Measurements from ENCODE around the gene SLC24A2.

SLC24A2 gene

GRCh38 chr9:19746223-19746622 lies 42.6 kb downstream of the SLC24A2 start:
- no peak for TF ChIP-seq ZFP30 (CRISPR knock-in tag; IDR thresholded peaks at IDR 0.05)
- no peak for TF ChIP-seq POU6F1 (CRISPR knock-in tag; IDR thresholded peaks at IDR 0.05; ENCODE audit: borderline replicate concordance, low read depth)
- TF ChIP-seq ZFP3 (CRISPR knock-in tag; IDR thresholded peaks at IDR 0.05): no peak
- no peak for TF ChIP-seq ISL1 (CRISPR knock-in tag; IDR thresholded peaks at IDR 0.05)
- no peak for TF ChIP-seq SNAI2 (CRISPR knock-in tag; IDR thresholded peaks at IDR 0.05)
- TF ChIP-seq CSDC2 (CRISPR knock-in tag; IDR thresholded peaks at IDR 0.05): no peak
- no peak for TF ChIP-seq CSRNP3 (CRISPR knock-in tag; IDR thresholded peaks at IDR 0.05)
- TF ChIP-seq PATZ1 (CRISPR knock-in tag; IDR thresholded peaks at IDR 0.05; ENCODE audit: borderline replicate concordance): no peak
- TF ChIP-seq PPARA (CRISPR knock-in tag; IDR thresholded peaks at IDR 0.05; ENCODE audit: borderline replicate concordance): no peak
- no peak for ATAC-seq

- no peak for ATAC-seq
- TF ChIP-seq PATZ1 (CRISPR knock-in tag; IDR thresholded peaks at IDR 0.05; ENCODE audit: borderline replicate concordance): no peak
- no peak for TF ChIP-seq ZNF8 (CRISPR knock-in tag; IDR thresholded peaks at IDR 0.05)
- no peak for TF ChIP-seq ZNF70 (CRISPR knock-in tag; IDR thresholded peaks at IDR 0.05)
- TF ChIP-seq RARB (CRISPR knock-in tag; IDR thresholded peaks at IDR 0.05): no peak
- TF ChIP-seq POU6F1 (CRISPR knock-in tag; IDR thresholded peaks at IDR 0.05; ENCODE audit: borderline replicate concordance, low read depth): no peak
- TF ChIP-seq ZFP3 (CRISPR knock-in tag; IDR thresholded peaks at IDR 0.05): no peak
- no peak for TF ChIP-seq GLIS3 (CRISPR knock-in tag; IDR thresholded peaks at IDR 0.05)
- no peak for TF ChIP-seq TOX (CRISPR knock-in tag; IDR thresholded peaks at IDR 0.05; ENCODE audit: borderline replicate concordance)
Measured at GRCh38 chr9:19741178-19741577, 47.7 kb downstream of the SLC24A2 start.
